HUES6 (cell line): ENCODE data around the gene CWF19L1.
A peak's percentile ranks its signal among the peaks of the same experiment; 100 is the strongest.
"Not testable (repeated sequence)": the region's sequence is repeated elsewhere in the genome, so short reads cannot be mapped to it uniquely, and the experiment has no call there.

Source experiments
- H3K27ac ChIP-seq: 2 replicates; pipeline ENCODE4 v1.7.0; 2013; ENCODE audit warnings: low read depth, mild to moderate bottlenecking, low read length, inconsistent platforms
- H3K27me3 ChIP-seq: 2 replicates; pipeline ENCODE4 v1.6.1; 2013; ENCODE audit warnings: low read length; ENCODE audit not compliant: control insufficient read depth, insufficient read depth
- H3K36me3 ChIP-seq: 2 replicates; pipeline ENCODE4 v1.6.1; 2013; ENCODE audit warnings: low read length; ENCODE audit not compliant: control insufficient read depth, insufficient read depth
- H3K4me1 ChIP-seq: 2 replicates; pipeline ENCODE4 v1.6.1; 2013; ENCODE audit warnings: low read length; ENCODE audit not compliant: control insufficient read depth, insufficient read depth
- H3K4me3 ChIP-seq: 2 replicates; pipeline ENCODE4 v1.5.1; 2013; ENCODE audit warnings: low read depth, low read length
- H3K9ac ChIP-seq: one replicate; pipeline ENCODE4 v1.6.1; 2013; ENCODE audit warnings: mild to moderate bottlenecking, low read length
- H3K9me3 ChIP-seq: 2 replicates; pipeline ENCODE4 v1.6.1; 2013; ENCODE audit warnings: low read depth, low read length; ENCODE audit not compliant: control insufficient read depth, insufficient read depth

The CWF19L1 gene

GRCh38 chr10:100267239-100268104, at the start of gene CWF19L1:
Gene CWF19L1, minus strand, starts transcription at chr10:100267638. Its CDS starts 45 bp downstream, at chr10:100267593.
- Histone ChIP-seq H3K4me1 (0 out of 2 replicates have a peak, but pooled peaks cover 3% of the 10 kb centered on the region), H3K36me3 (no peaks in the 10 kb centered on the region; the same call in 1 of the 2 replicates), H3K27ac (peak within 1 kb of the TSS; percentile 57), H3K4me3 (peak within 1 kb of the TSS; percentile 98), H3K9me3 (no peaks in the 10 kb centered on the region), H3K27me3 (no peaks in the 10 kb centered on the region), H3K9ac (peak within 1 kb of the TSS; percentile 92)

- no peak overlapping the region for H3K27ac ChIP-seq
- H3K36me3 ChIP-seq, result no peaks in the 10 kb centered on the region
- H3K4me1 ChIP-seq, result peaks cover 5% of the 10 kb centered on the region; the same call in 1 of the 2 replicates
- H3K9ac ChIP-seq, result no peak overlapping the region
- H3K4me3 ChIP-seq, result no peak overlapping the region
- no peaks in the 10 kb centered on the region for H3K9me3 ChIP-seq
- peaks cover 27% of the 10 kb centered on the region for H3K27me3 ChIP-seq
Measured at GRCh38 chr10:100315615-100316014, 48.2 kb upstream of the CWF19L1 start.

GRCh38 chr10:100311298-100311697, 43.9 kb upstream of the CWF19L1 start:
- H3K27me3 ChIP-seq, result peaks cover 19% of the 10 kb centered on the region
- peaks cover 5% of the 10 kb centered on the region; the same call in 1 of the 2 replicates for H3K4me1 ChIP-seq
- H3K9me3 ChIP-seq, result no peaks in the 10 kb centered on the region
- H3K27ac ChIP-seq, result no peak overlapping the region
- no peaks in the 10 kb centered on the region for H3K36me3 ChIP-seq
- H3K9ac ChIP-seq, result no peak overlapping the region
- H3K4me3 ChIP-seq, result no peak overlapping the region

- no peaks in the 10 kb centered on the region for H3K9me3 ChIP-seq
- H3K36me3 ChIP-seq, result no peaks in the 10 kb centered on the region
- H3K9ac ChIP-seq, result no peak overlapping the region
- H3K27me3 ChIP-seq, result peaks cover 22% of the 10 kb centered on the region
- no peak overlapping the region for H3K4me3 ChIP-seq
- H3K4me1 ChIP-seq, result no peaks in the 10 kb centered on the region
- H3K27ac ChIP-seq, result no peak overlapping the region
Measured at GRCh38 chr10:100307684-100308083, 40.2 kb upstream of the CWF19L1 start.

GRCh38 chr10:100306861-100307260, 39.4 kb upstream of the CWF19L1 start:
- Histone ChIP-seq H3K4me3 (no peak overlapping the region), H3K36me3 (no peaks in the 10 kb centered on the region), H3K9me3 (no peaks in the 10 kb centered on the region), H3K4me1 (no peaks in the 10 kb centered on the region), H3K27me3 (peaks cover 16% of the 10 kb centered on the region), H3K27ac (no peak overlapping the region), H3K9ac (no peak overlapping the region)

GRCh38 chr10:100304414-100304813, 37.0 kb upstream of the CWF19L1 start:
- no peak overlapping the region for H3K9ac ChIP-seq
- no peaks in the 10 kb centered on the region for H3K4me1 ChIP-seq
- H3K36me3 ChIP-seq, result no peaks in the 10 kb centered on the region
- H3K9me3 ChIP-seq, result peaks cover 11% of the 10 kb centered on the region
- peaks cover 10% of the 10 kb centered on the region; the same call in 1 of the 2 replicates for H3K27me3 ChIP-seq
- no peak overlapping the region for H3K27ac ChIP-seq
- H3K4me3 ChIP-seq, result no peak overlapping the region

- Histone ChIP-seq H3K27me3 (peaks cover 10% of the 10 kb centered on the region; the same call in 1 of the 2 replicates), H3K9ac (no peak overlapping the region), H3K4me3 (no peak overlapping the region), H3K9me3 (peaks cover 11% of the 10 kb centered on the region), H3K27ac (no peak overlapping the region), H3K4me1 (no peaks in the 10 kb centered on the region), H3K36me3 (no peaks in the 10 kb centered on the region)
Measured at GRCh38 chr10:100303724-100304319, 36.4 kb upstream of the CWF19L1 start.

- H3K4me1 ChIP-seq, H3K9ac ChIP-seq, H3K4me3 ChIP-seq, H3K36me3 ChIP-seq, H3K27me3 ChIP-seq: not testable (repeated sequence)
- Histone ChIP-seq H3K27ac (0 out of 2 replicates have a peak overlapping the region, but pooled peaks have one; percentile 50), H3K9me3 (peaks cover 11% of the 10 kb centered on the region)
Measured at GRCh38 chr10:100301123-100301522, 33.7 kb upstream of the CWF19L1 start.

- Histone ChIP-seq H3K36me3 (no peaks in the 10 kb centered on the region), H3K9ac (no peak overlapping the region), H3K27ac (no peak overlapping the region), H3K9me3 (peaks cover 11% of the 10 kb centered on the region), H3K4me3 (no peak overlapping the region), H3K27me3 (peaks cover 9% of the 10 kb centered on the region; the same call in 1 of the 2 replicates), H3K4me1 (peaks cover 5% of the 10 kb centered on the region)
Measured at GRCh38 chr10:100297242-100297641, 29.8 kb upstream of the CWF19L1 start.

- H3K4me1 ChIP-seq, result peaks cover 5% of the 10 kb centered on the region
- no peak overlapping the region for H3K27ac ChIP-seq
- H3K27me3 ChIP-seq, result peaks cover 9% of the 10 kb centered on the region; the same call in 1 of the 2 replicates
- no peaks in the 10 kb centered on the region for H3K9me3 ChIP-seq
- no peaks in the 10 kb centered on the region for H3K36me3 ChIP-seq
- no peak overlapping the region for H3K4me3 ChIP-seq
- H3K9ac ChIP-seq, result no peak overlapping the region
Measured at GRCh38 chr10:100293066-100293465, 25.6 kb upstream of the CWF19L1 start.

- not testable (repeated sequence) for H3K36me3 ChIP-seq, H3K9me3 ChIP-seq, H3K4me3 ChIP-seq, H3K27me3 ChIP-seq, H3K9ac ChIP-seq, H3K4me1 ChIP-seq, H3K27ac ChIP-seq
Measured at GRCh38 chr10:100292300-100292699, 24.9 kb upstream of the CWF19L1 start.
